ENCODE results near the gene CRLF3. TPM values are rescaled to one million over a fixed set of nuclear protein-coding genes. Genes with fewer than 3 reads are reported as not detected.
"Not testable (repeated sequence)": the region's sequence is repeated elsewhere in the genome, so short reads cannot be mapped to it uniquely, and the experiment has no call there.

CRLF3 gene
- total and polyA plus RNA-seq, 2 donors (not counting 1 experiment from before 2014, with no cell fraction given) = 31.6 to 83.2 TPM

DNA sequence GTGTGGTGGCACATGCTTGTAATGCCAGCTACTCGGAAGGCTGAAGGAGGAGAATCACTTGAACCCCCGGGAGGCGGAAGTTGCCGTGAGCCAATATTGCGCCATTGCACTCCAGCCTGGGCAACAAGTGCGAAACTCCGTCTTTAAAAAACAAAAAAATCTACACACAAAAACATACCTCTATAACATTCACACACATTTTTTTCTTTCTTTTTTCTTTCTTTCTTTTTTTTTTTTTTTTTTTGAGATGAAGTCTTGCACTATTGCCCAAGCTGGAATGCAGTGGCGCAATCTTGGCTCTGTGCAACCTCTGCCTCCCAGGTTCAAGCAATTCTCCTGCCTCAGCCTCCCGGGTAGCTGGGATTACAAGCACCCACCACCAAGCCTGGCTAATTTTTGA lies 9.6 kb downstream of the CRLF3 start:
- H3K4me1 Mint-ChIP-seq = peaks cover 52% of the 10 kb centered on the region
- CTCF ChIA-PET = interaction anchor here (14.7 kb wide), 1 partner anchor 8 kb away, joined by 207 read pairs; the partner anchor contains the start of gene CRLF3

GRCh38 chr17:30814236-30814635 lies 10.3 kb downstream of the CRLF3 start:
- ChIA-PET POLR2A (interaction anchor here (1.3 kb wide), 1 partner anchor 9 kb away, joined by 5 read pairs; no protein-coding TSS in a partner anchor), CTCF (interaction anchor here (14.7 kb wide), 1 partner anchor 9 kb away, joined by 207 read pairs; the partner anchor contains the start of gene CRLF3)
- H3K27me3 ChIP-seq (replicated peaks in 1 of 4; ENCODE audit: control extremely low read depth in 1 of 4, control insufficient read depth in 3 of 4, insufficient read depth in 4 of 4, low read length in 3 of 4); H3K9me3 ChIP-seq (ENCODE audit: control extremely low read depth in 1 of 3, control insufficient read depth in 2 of 3, insufficient read depth in 1 of 3, low read length in 2 of 3); intact Hi-C loops (cut with micrococcal nuclease); H3K4me3 Mint-ChIP-seq; H4K20me1 ChIP-seq (ENCODE audit: control insufficient read depth, insufficient read depth, low read length, poor library complexity, severe bottlenecking); H3K9me3 Mint-ChIP-seq (ENCODE audit: insufficient read depth); H3K27me3 Mint-ChIP-seq; H3K27ac Mint-ChIP-seq; H3K4me3 ChIP-seq (ENCODE audit: control extremely low read depth in 1 of 5, extremely low read depth in 1 of 5, insufficient read depth in 1 of 5, low read depth in 2 of 5, low read length in 4 of 5); H3K9ac ChIP-seq (ENCODE audit: low read length); ATAC-seq (ENCODE audit: low read depth); H3K4me2 ChIP-seq (replicated peaks; ENCODE audit: low read depth, low read length, poor library complexity, severe bottlenecking); H2AFZ ChIP-seq (ENCODE audit: insufficient read depth, low read depth, low read length, poor library complexity, severe bottlenecking); H3K27ac ChIP-seq (ENCODE audit: low read length in 2 of 2); DNase-seq: not testable (repeated sequence)
- 100% methylated on average over 2 of the region's 12 CpGs for WGBS (ENCODE audit: insufficient coverage)
- Histone ChIP-seq H3K79me2 (ENCODE audit: control insufficient read depth, insufficient read depth, low read length) (peaks cover 92% of the 10 kb centered on the region), H3K4me1 (ENCODE audit: control insufficient read depth in 2 of 2, insufficient read depth in 2 of 2, low read length in 2 of 2) (peaks cover 52 to 62% of the 10 kb centered on the region in 2 donors), H3K36me3 (replicated peaks in 1 of 2; ENCODE audit: control extremely low read depth in 1 of 2, control insufficient read depth in 1 of 2, extremely low read depth in 1 of 2, insufficient read depth in 2 of 2, low read length in 1 of 2) (peaks cover 1 to 12% of the 10 kb centered on the region in 2 experiments)
- H3K4me1 Mint-ChIP-seq = peaks cover 52% of the 10 kb centered on the region

More for the DNA sequence above, 9.6 kb downstream of the CRLF3 start:
- Histone ChIP-seq H3K4me1 (ENCODE audit: control insufficient read depth in 2 of 2, insufficient read depth in 2 of 2, low read length in 2 of 2) (peaks cover 52 to 62% of the 10 kb centered on the region in 2 donors), H3K36me3 (replicated peaks in 1 of 2; ENCODE audit: control extremely low read depth in 1 of 2, control insufficient read depth in 1 of 2, extremely low read depth in 1 of 2, insufficient read depth in 2 of 2, low read length in 1 of 2) (peaks cover 0 to 12% of the 10 kb centered on the region in 2 experiments), H4K20me1 (ENCODE audit: control insufficient read depth, insufficient read depth, low read length, poor library complexity, severe bottlenecking) (peaks cover 14% of the 10 kb centered on the region), H3K79me2 (ENCODE audit: control insufficient read depth, insufficient read depth, low read length) (peaks cover 98% of the 10 kb centered on the region)
- H3K9ac ChIP-seq (ENCODE audit: low read length); H3K4me2 ChIP-seq (replicated peaks; ENCODE audit: low read depth, low read length, poor library complexity, severe bottlenecking); ATAC-seq (ENCODE audit: low read depth); H3K4me3 ChIP-seq (ENCODE audit: control extremely low read depth in 1 of 5, extremely low read depth in 1 of 5, insufficient read depth in 1 of 5, low read depth in 2 of 5, low read length in 4 of 5); H3K9me3 ChIP-seq (ENCODE audit: control extremely low read depth in 1 of 3, control insufficient read depth in 2 of 3, insufficient read depth in 1 of 3, low read length in 2 of 3); H3K27ac Mint-ChIP-seq; H2AFZ ChIP-seq (ENCODE audit: insufficient read depth, low read depth, low read length, poor library complexity, severe bottlenecking); H3K9me3 Mint-ChIP-seq (ENCODE audit: insufficient read depth); H3K27ac ChIP-seq (ENCODE audit: low read length in 2 of 2); DNase-seq; H3K27me3 ChIP-seq (replicated peaks in 1 of 4; ENCODE audit: control extremely low read depth in 1 of 4, control insufficient read depth in 3 of 4, insufficient read depth in 4 of 4, low read length in 3 of 4); H3K4me3 Mint-ChIP-seq; H3K27me3 Mint-ChIP-seq; intact Hi-C loops (cut with micrococcal nuclease): not testable (repeated sequence)
- WGBS (ENCODE audit: insufficient coverage) = 100% methylated on average over 5 of the region's 9 CpGs
- POLR2A ChIA-PET = interaction anchor here (1.3 kb wide), 1 partner anchor 9 kb away, joined by 5 read pairs; no protein-coding TSS in a partner anchor

Measured in B cell (primary cell).